ENCODE data around the gene SWT1. TPM values are rescaled to one million over a fixed set of nuclear protein-coding genes. Genes with fewer than 3 reads are reported as not detected.
"Not testable (repeated sequence)": the region's sequence is repeated elsewhere in the genome, so short reads cannot be mapped to it uniquely, and the experiment has no call there.

SWT1 gene
- total RNA-seq, 1 donor from 2014 or later = 13.3 TPM

GRCh38 chr1:185158800-185159199, 1.8 kb downstream of the SWT1 start:
- no peak for DNase-seq (ENCODE audit: low spot score)
- no peak for ATAC-seq
- intact Hi-C loops (cut with DNase I) = no loop called here

GRCh38 chr1:185159966-185160365, 3.0 kb downstream of the SWT1 start:
- intact Hi-C loops (cut with DNase I) = no loop called here
- ATAC-seq (no peak), DNase-seq (ENCODE audit: low spot score) (no peak)

GRCh38 chr1:185162491-185162890, 5.5 kb downstream of the SWT1 start:
- DNase-seq (ENCODE audit: low spot score) (no peak), ATAC-seq (no peak)
- intact Hi-C loops (cut with DNase I) = no loop called here

GRCh38 chr1:185166106-185166505, 9.1 kb downstream of the SWT1 start:
- intact Hi-C loops (cut with DNase I) = no loop called here

GRCh38 chr1:185170291-185170848, 13.4 kb downstream of the SWT1 start:
- intact Hi-C loops (cut with DNase I) = no loop called here
- ATAC-seq = peak; percentile 79
- DNase-seq (ENCODE audit: low spot score) = no peak

More at GRCh38 chr1:185166106-185166505, 9.1 kb downstream of the SWT1 start:
- ATAC-seq = no peak
- no peak for DNase-seq (ENCODE audit: low spot score)

GRCh38 chr1:185193756-185194155, 36.8 kb downstream of the SWT1 start:
- DNase-seq (ENCODE audit: low spot score) (no peak), ATAC-seq (no peak)
- intact Hi-C loops (cut with DNase I) = no loop called here

- DNase-seq (ENCODE audit: low spot score); intact Hi-C loops (cut with DNase I); ATAC-seq: not testable (repeated sequence)
Observed at GRCh38 chr1:185198712-185199111, 41.7 kb downstream of the SWT1 start.

- DNase-seq (ENCODE audit: low spot score) (no peak), ATAC-seq (no peak)
- intact Hi-C loops (cut with DNase I) = no loop called here
Observed at GRCh38 chr1:185200889-185201288, 43.9 kb downstream of the SWT1 start.

- DNase-seq (ENCODE audit: low spot score) (no peak), ATAC-seq (no peak)
- intact Hi-C loops (cut with DNase I) = no loop called here
Observed at GRCh38 chr1:185207170-185207569, 50.2 kb downstream of the SWT1 start.

GRCh38 chr1:185207980-185208602, 51.1 kb downstream of the SWT1 start:
- intact Hi-C loops (cut with DNase I) = no loop called here
- ATAC-seq = no peak
- DNase-seq (ENCODE audit: low spot score) = no peak

- no peak for DNase-seq (ENCODE audit: low spot score)
- ATAC-seq = no peak
- intact Hi-C loops (cut with DNase I) = no loop called here
Observed at GRCh38 chr1:185208626-185209180, 51.7 kb downstream of the SWT1 start.

GRCh38 chr1:185209357-185209756, 52.4 kb downstream of the SWT1 start:
- DNase-seq (ENCODE audit: low spot score); ATAC-seq; intact Hi-C loops (cut with DNase I): not testable (repeated sequence)

GRCh38 chr1:185213091-185213490, 56.1 kb downstream of the SWT1 start:
- intact Hi-C loops (cut with DNase I) = no loop called here
- ATAC-seq (no peak), DNase-seq (ENCODE audit: low spot score) (no peak)

GRCh38 chr1:185215911-185216310, 58.9 kb downstream of the SWT1 start:
- DNase-seq (ENCODE audit: low spot score) (no peak), ATAC-seq (no peak)
- intact Hi-C loops (cut with DNase I) = no loop called here

GRCh38 chr1:185224132-185224531, 67.2 kb downstream of the SWT1 start:
- intact Hi-C loops (cut with DNase I) = no loop called here
- DNase-seq (ENCODE audit: low spot score) = no peak
- ATAC-seq = no peak

- intact Hi-C loops (cut with DNase I) = no loop called here
- no peak for DNase-seq (ENCODE audit: low spot score)
- ATAC-seq = no peak
Observed at GRCh38 chr1:185227161-185227560, 70.2 kb downstream of the SWT1 start.

- DNase-seq (ENCODE audit: low spot score) = no peak
- intact Hi-C loops (cut with DNase I) = no loop called here
- no peak for ATAC-seq
Observed at GRCh38 chr1:185228979-185229378, 72.0 kb downstream of the SWT1 start.

GRCh38 chr1:185229981-185230380, 73.0 kb downstream of the SWT1 start:
- intact Hi-C loops (cut with DNase I) = no loop called here
- ATAC-seq (no peak), DNase-seq (ENCODE audit: low spot score) (no peak)

- DNase-seq (ENCODE audit: low spot score) (no peak), ATAC-seq (no peak)
- intact Hi-C loops (cut with DNase I) = no loop called here
Observed at GRCh38 chr1:185232874-185233273, 75.9 kb downstream of the SWT1 start.

- ATAC-seq; intact Hi-C loops (cut with DNase I); DNase-seq (ENCODE audit: low spot score): not testable (repeated sequence)
Observed at GRCh38 chr1:185234183-185234582, 77.2 kb downstream of the SWT1 start.

- ATAC-seq; intact Hi-C loops (cut with DNase I); DNase-seq (ENCODE audit: low spot score): not testable (repeated sequence)
Observed at GRCh38 chr1:185237176-185237575, 80.2 kb downstream of the SWT1 start.

Data from sciatic nerve (tissue), 2 donors.